NB4 (cell line): ENCODE measurements around the gene AUTS2.

Experiments used
- MYC ChIP-seq: IDR thresholded peaks from 2 replicates; pipeline ENCODE4 v1.6.1; 2011; ENCODE audit warnings: low read depth, low read length
- TF ChIP-seq, protein P1 (sequence below): IDR thresholded peaks from one replicate; pipeline ENCODE4 v1.5.1; 2012; ENCODE audit warnings: low read depth, low read length

DNA sequence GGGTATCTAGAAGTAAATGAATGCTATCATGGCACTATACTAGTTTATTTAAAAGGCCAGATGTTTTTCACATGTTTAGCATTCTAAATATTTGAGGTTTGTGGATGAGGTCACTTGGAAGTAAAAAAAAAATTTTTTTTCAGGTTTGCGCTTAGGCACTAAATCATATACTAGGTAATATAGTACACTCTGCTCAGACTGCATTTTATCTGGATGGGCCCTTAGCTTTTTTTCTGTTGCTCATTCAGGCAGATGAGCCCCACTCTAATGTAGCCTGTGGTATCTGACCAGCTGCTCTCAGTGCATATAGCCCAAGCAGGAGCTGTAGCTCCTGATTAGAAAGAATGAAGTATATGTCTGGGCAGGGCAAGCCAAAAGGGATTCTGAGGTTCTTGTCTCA is 210.1 kb downstream of the AUTS2 start:
- TF ChIP-seq MYC = no peak
- TF ChIP-seq, protein P1, sequence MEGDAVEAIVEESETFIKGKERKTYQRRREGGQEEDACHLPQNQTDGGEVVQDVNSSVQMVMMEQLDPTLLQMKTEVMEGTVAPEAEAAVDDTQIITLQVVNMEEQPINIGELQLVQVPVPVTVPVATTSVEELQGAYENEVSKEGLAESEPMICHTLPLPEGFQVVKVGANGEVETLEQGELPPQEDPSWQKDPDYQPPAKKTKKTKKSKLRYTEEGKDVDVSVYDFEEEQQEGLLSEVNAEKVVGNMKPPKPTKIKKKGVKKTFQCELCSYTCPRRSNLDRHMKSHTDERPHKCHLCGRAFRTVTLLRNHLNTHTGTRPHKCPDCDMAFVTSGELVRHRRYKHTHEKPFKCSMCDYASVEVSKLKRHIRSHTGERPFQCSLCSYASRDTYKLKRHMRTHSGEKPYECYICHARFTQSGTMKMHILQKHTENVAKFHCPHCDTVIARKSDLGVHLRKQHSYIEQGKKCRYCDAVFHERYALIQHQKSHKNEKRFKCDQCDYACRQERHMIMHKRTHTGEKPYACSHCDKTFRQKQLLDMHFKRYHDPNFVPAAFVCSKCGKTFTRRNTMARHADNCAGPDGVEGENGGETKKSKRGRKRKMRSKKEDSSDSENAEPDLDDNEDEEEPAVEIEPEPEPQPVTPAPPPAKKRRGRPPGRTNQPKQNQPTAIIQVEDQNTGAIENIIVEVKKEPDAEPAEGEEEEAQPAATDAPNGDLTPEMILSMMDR = no peak
